ENCODE measurements around the gene GP5. TPM values are rescaled to one million over a fixed set of nuclear protein-coding genes. Genes with fewer than 3 reads are reported as not detected.

The GP5 gene
- total RNA-seq, 4 donors from 2014 or later, result 0.19 TPM; not detected in 3

DNA sequence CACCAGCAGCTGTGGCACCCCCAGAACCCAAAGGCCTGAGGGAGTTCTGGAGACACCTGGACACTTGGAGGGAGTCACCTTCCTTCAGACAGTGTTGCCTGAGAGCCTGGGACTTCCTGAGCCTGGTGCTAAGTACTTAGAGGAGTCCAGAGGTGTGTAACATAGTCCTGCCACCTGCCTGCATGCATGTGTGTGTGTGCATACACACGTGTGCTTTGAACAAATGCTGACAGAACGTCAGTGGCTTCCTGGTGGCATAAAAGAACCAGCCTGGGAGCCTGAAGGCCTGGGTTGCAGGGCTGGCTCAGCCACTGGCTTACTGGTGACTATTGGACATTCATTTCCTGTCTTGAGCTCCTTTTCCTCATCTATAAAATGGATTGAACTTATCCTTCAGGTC lies 44.8 kb downstream of the GP5 start:
- Histone ChIP-seq H3K36me3 (no peaks in the 10 kb centered on the region), H3K4me1 (no peaks in the 10 kb centered on the region), H3K4me3 (no peak overlapping the region), H3K27ac (no peak overlapping the region), H3K27me3 (no peaks in the 10 kb centered on the region), H3K9me3 (no peaks in the 10 kb centered on the region)
- 64% methylated on average over 2 of the region's 2 CpGs for WGBS
- TF ChIP-seq POLR2A (IDR thresholded peaks at IDR 0.05), result no peak
- TF ChIP-seq EP300 (IDR thresholded peaks at IDR 0.05), result no peak
- TF ChIP-seq, protein P1, sequence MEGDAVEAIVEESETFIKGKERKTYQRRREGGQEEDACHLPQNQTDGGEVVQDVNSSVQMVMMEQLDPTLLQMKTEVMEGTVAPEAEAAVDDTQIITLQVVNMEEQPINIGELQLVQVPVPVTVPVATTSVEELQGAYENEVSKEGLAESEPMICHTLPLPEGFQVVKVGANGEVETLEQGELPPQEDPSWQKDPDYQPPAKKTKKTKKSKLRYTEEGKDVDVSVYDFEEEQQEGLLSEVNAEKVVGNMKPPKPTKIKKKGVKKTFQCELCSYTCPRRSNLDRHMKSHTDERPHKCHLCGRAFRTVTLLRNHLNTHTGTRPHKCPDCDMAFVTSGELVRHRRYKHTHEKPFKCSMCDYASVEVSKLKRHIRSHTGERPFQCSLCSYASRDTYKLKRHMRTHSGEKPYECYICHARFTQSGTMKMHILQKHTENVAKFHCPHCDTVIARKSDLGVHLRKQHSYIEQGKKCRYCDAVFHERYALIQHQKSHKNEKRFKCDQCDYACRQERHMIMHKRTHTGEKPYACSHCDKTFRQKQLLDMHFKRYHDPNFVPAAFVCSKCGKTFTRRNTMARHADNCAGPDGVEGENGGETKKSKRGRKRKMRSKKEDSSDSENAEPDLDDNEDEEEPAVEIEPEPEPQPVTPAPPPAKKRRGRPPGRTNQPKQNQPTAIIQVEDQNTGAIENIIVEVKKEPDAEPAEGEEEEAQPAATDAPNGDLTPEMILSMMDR (IDR thresholded peaks at IDR 0.05), result no peak
- DNase-seq (ENCODE audit: low spot score in 2 of 2), result no peak

DNA sequence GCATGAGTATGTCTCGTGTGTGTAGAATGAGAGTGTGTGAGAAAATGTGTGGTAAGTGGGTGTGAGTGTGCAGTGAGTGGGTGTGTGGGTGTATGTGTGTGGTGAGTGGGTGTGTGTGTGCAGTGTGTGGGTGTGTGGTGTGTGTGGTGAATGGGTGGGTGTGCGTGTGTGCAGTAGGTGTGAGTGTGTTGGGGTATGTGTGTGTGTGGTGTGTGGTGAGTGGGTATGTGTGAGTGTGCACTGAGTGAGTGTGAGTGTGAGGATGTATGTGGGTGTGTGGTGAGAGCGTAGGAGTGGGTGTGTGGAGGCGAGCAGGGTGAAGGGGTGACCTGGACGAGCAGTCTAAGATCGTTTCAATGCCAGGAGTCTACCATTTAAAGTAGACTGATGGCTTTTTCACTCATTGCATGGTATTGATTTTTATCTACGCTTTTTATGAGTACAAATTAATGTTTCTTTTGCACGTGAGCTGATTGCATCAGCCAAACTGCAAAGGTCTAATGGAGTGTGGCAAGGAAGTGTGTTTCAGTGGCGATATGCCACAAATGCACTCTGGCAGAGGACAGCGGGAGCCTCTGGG lies 46.3 kb downstream of the GP5 start:
- Histone ChIP-seq H3K4me1 (no peaks in the 10 kb centered on the region), H3K9me3 (no peaks in the 10 kb centered on the region), H3K4me3 (no peak overlapping the region), H3K36me3 (no peaks in the 10 kb centered on the region), H3K27ac (no peak overlapping the region), H3K27me3 (no peaks in the 10 kb centered on the region)
- no peak for DNase-seq (ENCODE audit: low spot score in 2 of 2)
- WGBS, result 78% methylated on average over 10 of the region's 10 CpGs
- TF ChIP-seq POLR2A (IDR thresholded peaks at IDR 0.05) (no peak), EP300 (IDR thresholded peaks at IDR 0.05) (no peak), POLR2AphosphoS5 (IDR thresholded peaks at IDR 0.05) (no peak)
- TF ChIP-seq, protein P1 (IDR thresholded peaks at IDR 0.05), result no peak

DNA sequence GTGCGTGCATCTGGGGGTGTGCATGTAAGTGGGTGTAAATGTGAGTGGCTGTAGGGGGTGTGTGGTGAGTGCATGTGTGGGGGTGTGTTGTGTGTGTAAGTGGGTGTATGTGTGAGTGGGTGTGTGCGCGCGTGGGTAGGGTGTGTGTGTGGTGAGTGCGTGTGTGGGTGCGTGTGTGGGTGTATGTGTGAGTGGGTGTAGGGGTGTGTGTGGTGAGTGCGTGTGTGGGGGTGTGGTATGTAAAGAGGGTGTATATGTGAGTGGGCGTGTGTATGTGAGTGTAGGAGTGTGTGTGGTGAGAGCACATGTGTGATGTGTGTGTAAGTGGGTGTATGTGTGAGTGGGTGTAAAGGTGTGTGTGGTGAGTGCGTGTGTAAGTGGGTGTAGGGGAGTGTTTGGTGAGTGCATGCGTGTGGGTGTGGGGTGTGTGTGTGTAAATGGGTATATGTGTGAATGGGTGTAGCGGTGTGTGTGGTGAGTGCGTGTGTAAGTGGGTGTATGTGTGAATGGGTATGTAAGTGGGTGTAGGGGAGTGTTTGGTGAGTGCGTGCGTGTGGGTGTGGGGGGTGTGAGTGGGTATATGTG lies 47.0 kb downstream of the GP5 start:
- no peaks in the 10 kb centered on the region for H3K4me1 ChIP-seq
- TF ChIP-seq, protein P1 (IDR thresholded peaks at IDR 0.05), result no peak
- TF ChIP-seq POLR2AphosphoS5 (IDR thresholded peaks at IDR 0.05) (no peak), EP300 (IDR thresholded peaks at IDR 0.05) (no peak), POLR2A (IDR thresholded peaks at IDR 0.05) (no peak)
- DNase-seq (ENCODE audit: low spot score in 2 of 2), result no peak
- H3K9me3 ChIP-seq, result no peaks in the 10 kb centered on the region
- H3K27me3 ChIP-seq, result no peaks in the 10 kb centered on the region
- H3K36me3 ChIP-seq, result no peaks in the 10 kb centered on the region
- H3K27ac ChIP-seq, result no peak overlapping the region
- 91% methylated on average over 14 of the region's 14 CpGs for WGBS
- no peak overlapping the region for H3K4me3 ChIP-seq

DNA sequence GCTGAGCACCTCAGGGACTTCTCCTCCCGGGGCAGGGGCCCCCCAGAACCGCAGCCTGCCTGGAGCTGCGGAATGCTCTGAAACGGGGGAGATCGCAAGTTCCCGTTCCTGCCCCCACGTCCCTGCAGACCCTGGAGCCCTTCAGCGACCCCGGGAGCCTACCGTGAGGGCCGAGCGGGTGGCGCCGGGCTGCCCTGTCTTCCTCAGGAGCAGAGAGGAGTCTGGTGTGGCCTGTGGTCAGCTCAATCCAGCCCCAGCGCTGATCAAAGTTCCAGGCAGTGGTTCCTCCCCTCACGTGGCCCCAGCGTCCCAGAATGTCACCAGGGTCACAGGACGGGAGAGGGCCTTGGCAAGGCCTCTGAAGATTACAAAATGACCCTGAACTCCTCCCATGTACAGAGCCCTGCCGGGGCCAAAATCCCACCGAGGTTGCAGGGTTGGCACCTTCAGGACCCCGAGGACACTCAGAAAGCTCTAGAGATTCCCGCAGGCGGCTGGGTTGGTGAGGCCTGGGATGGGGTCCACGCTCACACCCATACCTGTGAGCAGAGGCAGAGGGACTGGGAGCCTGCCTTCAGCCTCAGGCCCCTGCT lies 47.9 kb downstream of the GP5 start, which contains the start of gene CPN2:
Gene CPN2, minus strand, starts transcription at position 249 of the 593 bp plus-strand sequence. CDS start 8,626 bp downstream, outside the sequence.
- TF ChIP-seq POLR2AphosphoS5 (IDR thresholded peaks at IDR 0.05) (no peak), EP300 (IDR thresholded peaks at IDR 0.05) (no peak), POLR2A (IDR thresholded peaks at IDR 0.05) (no peak)
- TF ChIP-seq, protein P1 (IDR thresholded peaks at IDR 0.05), result no peak
- WGBS, result 89% methylated on average over 20 of the region's 24 CpGs
- Histone ChIP-seq H3K9me3 (no peaks in the 10 kb centered on the region), H3K36me3 (no peaks in the 10 kb centered on the region), H3K4me3 (no peak within 1 kb of the TSS), H3K27ac (no peak within 1 kb of the TSS), H3K27me3 (no peaks in the 10 kb centered on the region), H3K4me1 (no peaks in the 10 kb centered on the region)
- DNase-seq (ENCODE audit: low spot score in 2 of 2), result no peak

DNA sequence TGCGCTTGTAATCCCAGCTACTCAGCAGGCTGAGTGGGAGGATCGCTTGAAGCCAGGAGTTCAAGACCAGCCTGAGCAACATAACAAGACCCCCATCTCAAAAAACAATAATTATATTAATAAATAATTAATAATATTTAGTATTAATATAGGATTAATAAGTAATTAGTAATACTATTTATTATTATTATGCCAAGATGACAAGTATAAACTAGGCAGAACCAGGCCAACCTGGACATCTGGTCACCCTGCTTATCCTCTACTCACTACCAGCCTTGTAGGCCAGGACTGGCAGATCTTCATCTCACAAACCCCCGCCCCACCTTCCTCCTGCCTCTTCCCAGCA lies 48.4 kb downstream of the GP5 start:
- no peak for DNase-seq (ENCODE audit: low spot score in 2 of 2)
- no peaks in the 10 kb centered on the region for H3K4me1 ChIP-seq
- H3K9me3 ChIP-seq, result no peaks in the 10 kb centered on the region
- H3K27ac ChIP-seq, result no peak overlapping the region
- TF ChIP-seq POLR2AphosphoS5 (IDR thresholded peaks at IDR 0.05) (no peak), POLR2A (IDR thresholded peaks at IDR 0.05) (no peak), EP300 (IDR thresholded peaks at IDR 0.05) (no peak)
- TF ChIP-seq, protein P1 (IDR thresholded peaks at IDR 0.05), result no peak
- WGBS, result 82% methylated on average over 3 of the region's 3 CpGs
- H3K4me3 ChIP-seq, result no peak overlapping the region
- H3K36me3 ChIP-seq, result no peaks in the 10 kb centered on the region
- H3K27me3 ChIP-seq, result no peaks in the 10 kb centered on the region
